ENCODE measurements around the gene SETD1B.

The SETD1B gene

GRCh38 chr12:121810234-121810817 is 6.5 kb downstream of the SETD1B start:
- no peak for DNase-seq

- DNase-seq, result no peak
These were observed 7.1 kb downstream of the SETD1B start for GRCh38 chr12:121810833-121811433.

GRCh38 chr12:121811434-121812319 is 7.9 kb downstream of the SETD1B start:
- DNase-seq, result peak; percentile 71

GRCh38 chr12:121812320-121812871 is 8.6 kb downstream of the SETD1B start:
- peak; percentile 56 for DNase-seq

- no peak for DNase-seq
These were observed 9.4 kb downstream of the SETD1B start for GRCh38 chr12:121812921-121813896.

- DNase-seq, result no peak
These were observed 10.1 kb downstream of the SETD1B start for GRCh38 chr12:121813951-121814350.

- no peak for DNase-seq
These were observed 10.8 kb downstream of the SETD1B start for GRCh38 chr12:121814429-121815119.

GRCh38 chr12:121815263-121815662 is 11.5 kb downstream of the SETD1B start:
- no peak for DNase-seq

- no peak for DNase-seq
These were observed 13.3 kb downstream of the SETD1B start for GRCh38 chr12:121816925-121817647.

GRCh38 chr12:121817648-121818043 is 13.8 kb downstream of the SETD1B start:
- no peak for DNase-seq

- DNase-seq, result no peak
These were observed 15.6 kb downstream of the SETD1B start for GRCh38 chr12:121819212-121819949.

- DNase-seq, result no peak
These were observed 16.2 kb downstream of the SETD1B start for GRCh38 chr12:121820056-121820455.

- no peak for DNase-seq
These were observed 18.7 kb downstream of the SETD1B start for GRCh38 chr12:121822393-121823100.

GRCh38 chr12:121823101-121823726 is 19.4 kb downstream of the SETD1B start:
- no peak for DNase-seq

- no peak for DNase-seq
These were observed 19.9 kb downstream of the SETD1B start for GRCh38 chr12:121823727-121824115.

- DNase-seq, result no peak
These were observed 21.3 kb downstream of the SETD1B start for GRCh38 chr12:121825041-121825523.

GRCh38 chr12:121826318-121827150 is 22.7 kb downstream of the SETD1B start:
- no peak for DNase-seq
